B cell (primary cell): ENCODE measurements around the gene KYNU. TPM values are rescaled to one million over a fixed set of nuclear protein-coding genes. Genes with fewer than 3 reads are reported as not detected.

Experiments
- ATAC-seq: fragments of 200-7000 bp; cut with Tn5 transposase; one replicate; pipeline ENCODE4 v1.10.0; 2021; ENCODE audit warnings: low read depth, mild to moderate bottlenecking, moderate number of reproducible peaks, moderate library complexity
- CTCF ChIA-PET: fragments of 350-600 bp; sonication (Branson Sonifier 250); formaldehyde crosslinking; loops from one replicate; lab custom pipeline; 2021; ENCODE audit warnings: antibody characterized with exemption, inconsistent platforms; lab: Charles Lee
- POLR2A ChIA-PET: fragments of 350-600 bp; sonication (Branson Sonifier 250); formaldehyde crosslinking; loops from one replicate; lab custom pipeline; 2021; ENCODE audit warnings: antibody characterized with exemption; lab: Charles Lee
- DNase-seq: peaks from one replicate; pipeline ENCODE4 v3.0.0; 2013
- H2AFZ ChIP-seq: 2 replicates; pipeline ENCODE4 v1.6.1; 2012; ENCODE audit warnings: mild to moderate bottlenecking, low read depth, low read length; ENCODE audit not compliant: insufficient read depth, poor library complexity, severe bottlenecking
- H3K27ac ChIP-seq, 2 donors: 1 replicate in 1 of 2; 2 replicates in 1 of 2; pipeline ENCODE4 v1.5.1; 2012 to 2013; ENCODE audit warnings: low read length in 2 of 2, mild to moderate bottlenecking in 2 of 2, moderate library complexity in 1 of 2
- H3K27me3 ChIP-seq, 4 experiments: fragments of 200-600 bp in 1 of 4; sonication (generic) in 1 of 4; replicated peaks in 1 of 4; 1 replicate in 2 of 4; 2 replicates in 2 of 4; pipeline versions ENCODE4 v1.6.1 to v1.7.0; 2013 to 2016; ENCODE audit warnings: low read length in 3 of 4, mild to moderate bottlenecking in 2 of 4, mixed read lengths in 1 of 4, moderate library complexity in 1 of 4; ENCODE audit not compliant: insufficient read depth in 4 of 4, control insufficient read depth in 3 of 4; ENCODE audit errors: control extremely low read depth in 1 of 4
- H3K36me3 ChIP-seq, 2 experiments: replicated peaks in 1 of 2; 1 replicate in 1 of 2; 2 replicates in 1 of 2; pipeline versions ENCODE4 v1.6.1 to v1.7.1; 2013; ENCODE audit warnings: low read length in 1 of 2; ENCODE audit not compliant: insufficient read depth in 2 of 2, control insufficient read depth in 1 of 2; ENCODE audit errors: control extremely low read depth in 1 of 2, extremely low read depth in 1 of 2
- H3K4me1 ChIP-seq, 2 donors: fragments of 200-600 bp in 1 of 2; sonication (generic) in 1 of 2; 1 replicate in 1 of 2; 2 replicates in 1 of 2; pipeline versions ENCODE4 v1.5.1 to v1.6.1; 2013 to 2017; ENCODE audit warnings: low read length in 2 of 2; ENCODE audit not compliant: control insufficient read depth in 2 of 2, insufficient read depth in 2 of 2
- H3K4me2 ChIP-seq: replicated peaks from 2 replicates; pipeline ENCODE3; 2012; ENCODE audit warnings: mild to moderate bottlenecking, low read depth, low read length; ENCODE audit not compliant: poor library complexity, severe bottlenecking
- H3K4me3 ChIP-seq, 5 experiments: fragments of 200-600 bp in 1 of 5; sonication (generic) in 1 of 5; 1 replicate in 3 of 5; 2 replicates in 2 of 5; pipeline versions ENCODE4 v1.5.1 to v1.7.0; 2011 to 2016; ENCODE audit warnings: low read length in 4 of 5, mild to moderate bottlenecking in 4 of 5, low read depth in 2 of 5, control low read depth in 1 of 5, moderate library complexity in 1 of 5; ENCODE audit not compliant: insufficient read depth in 1 of 5; ENCODE audit errors: control extremely low read depth in 1 of 5, extremely low read depth in 1 of 5
- H3K79me2 ChIP-seq: fragments of 200-600 bp; sonication (generic); one replicate; pipeline ENCODE4 v1.6.0; 2016; ENCODE audit warnings: low read length; ENCODE audit not compliant: control insufficient read depth, insufficient read depth
- H3K9ac ChIP-seq: fragments of 200-600 bp; sonication (generic); 2 replicates; pipeline ENCODE4 v1.6.1; 2017; ENCODE audit warnings: mild to moderate bottlenecking, low read length, moderate library complexity
- H3K9me3 ChIP-seq, 3 donors: one replicate each; pipeline versions ENCODE4 v1.6.1 to v1.7.1; 2013; ENCODE audit warnings: low read length in 2 of 3; ENCODE audit not compliant: control insufficient read depth in 2 of 3, insufficient read depth in 1 of 3; ENCODE audit errors: control extremely low read depth in 1 of 3
- H4K20me1 ChIP-seq: 2 replicates; pipeline ENCODE4 v1.6.0; 2012; ENCODE audit warnings: mild to moderate bottlenecking, low read length; ENCODE audit not compliant: insufficient read depth, control insufficient read depth, poor library complexity, severe bottlenecking
- H3K27ac Mint-ChIP-seq: one replicate; pipeline ENCODE4 v1.8.0; 2021; ENCODE audit warnings: mixed read lengths
- H3K27me3 Mint-ChIP-seq: one replicate; pipeline ENCODE4 v1.8.0; 2021; ENCODE audit warnings: mixed read lengths
- H3K4me1 Mint-ChIP-seq: one replicate; pipeline ENCODE4 v1.8.0; 2021; ENCODE audit warnings: mixed read lengths
- H3K4me3 Mint-ChIP-seq: one replicate; pipeline ENCODE4 v1.8.0; 2021; ENCODE audit warnings: mixed read lengths
- H3K9me3 Mint-ChIP-seq: one replicate; pipeline ENCODE4 v1.8.0; 2022; ENCODE audit warnings: mixed read lengths; ENCODE audit not compliant: insufficient read depth
- CTCF ChIP-seq: fragments of 200-600 bp; IDR thresholded peaks from one replicate; pipeline ENCODE4 v1.8.0; 2022; ENCODE audit warnings: antibody characterized with exemption, mild to moderate bottlenecking
- EZH2 ChIP-seq: IDR thresholded peaks from 2 replicates; pipeline ENCODE4 v1.6.1; 2012; ENCODE audit warnings: borderline replicate concordance, low read depth, mild to moderate bottlenecking, moderate library complexity, low read length; ENCODE audit not compliant: insufficient read depth, poor library complexity, severe bottlenecking
- WGBS: methylation state at CpG from one replicate; pipeline ENCODE4 v1.1.5; 2013; ENCODE audit warnings: missing lambda C conversion rate; ENCODE audit not compliant: insufficient coverage; 5-methylcytosine and 5-hydroxymethylcytosine counted together
- intact Hi-C: fragments of 100-400 bp; cut with micrococcal nuclease; formaldehyde crosslinking; loops from one replicate; pipeline ENCODE4 v1.10.0; 2022
- polyA plus RNA-seq: library from polyadenylated mRNA; depleted of rRNA; stranded (reverse); fragments of >200 nt; gene quantifications from 2 replicates; pipeline ENCODE4 v1.2.3, GENCODE V29; 2012
- total RNA-seq, 2 donors: library from RNA; stranded (reverse); fragments of 120-200 nt in 1 of 2; gene quantifications; 1 replicate in 1 of 2; 2 replicates in 1 of 2; pipeline versions ENCODE4 v1.2.3 to v1.2.4, GENCODE V29; 2013 to 2022

KYNU gene
- total and polyA plus RNA-seq, 2 donors (not counting 1 experiment from before 2014, with no cell fraction given), result 14.5 to 46.2 TPM

GRCh38 chr2:142935563-142936089, 58.2 kb downstream of the KYNU start:
- DNase-seq (no peak), ATAC-seq (no peak)
- peaks cover 54% of the 10 kb centered on the region for H4K20me1 ChIP-seq
- Mint-ChIP-seq H3K9me3 (no peaks in the 10 kb centered on the region), H3K27me3 (no peaks in the 10 kb centered on the region), H3K4me3 (no peak overlapping the region), H3K27ac (no peak overlapping the region), H3K4me1 (peaks cover 19% of the 10 kb centered on the region)
- no peak overlapping the region for H3K27ac ChIP-seq
- no peaks in the 10 kb centered on the region for H3K27me3 ChIP-seq
- intact Hi-C loops, result no loop called here
- POLR2A ChIA-PET, result no interaction called here
- CTCF ChIA-PET, result no interaction called here
- peaks cover 33% of the 10 kb centered on the region for H3K79me2 ChIP-seq
- no peak overlapping the region for H3K4me3 ChIP-seq
- no peaks in the 10 kb centered on the region for H3K9me3 ChIP-seq
- WGBS, result 98% methylated on average over 9 of the region's 10 CpGs
- H3K4me1 ChIP-seq, result no peaks in the 10 kb centered on the region
- H3K36me3 ChIP-seq, result peaks cover 0 to 21% of the 10 kb centered on the region in 2 experiments
- H2AFZ ChIP-seq, result no peak overlapping the region
- H3K4me2 ChIP-seq, result no peak overlapping the region
- no peak for TF ChIP-seq EZH2
- no peak for TF ChIP-seq CTCF
- H3K9ac ChIP-seq, result no peak overlapping the region

GRCh38 chr2:142936629-142937028, 59.2 kb downstream of the KYNU start:
- no peaks in the 10 kb centered on the region for H3K9me3 Mint-ChIP-seq
- TF ChIP-seq CTCF (no peak), EZH2 (no peak)
- H3K27ac Mint-ChIP-seq, result no peak overlapping the region

More at GRCh38 chr2:142936629-142937028, 59.2 kb downstream of the KYNU start:
- H3K27me3 ChIP-seq, result no peaks in the 10 kb centered on the region
- ATAC-seq (no peak), DNase-seq (no peak)
- 93% methylated on average over 7 of the region's 7 CpGs for WGBS
- ChIA-PET CTCF (no interaction called here), POLR2A (no interaction called here)
- H3K9me3 ChIP-seq, result no peaks in the 10 kb centered on the region
- H3K79me2 ChIP-seq, result peaks cover 34% of the 10 kb centered on the region
- H3K9ac ChIP-seq, result no peak overlapping the region
- intact Hi-C loops, result no loop called here
- H4K20me1 ChIP-seq, result peaks cover 56% of the 10 kb centered on the region
- Mint-ChIP-seq H3K4me3 (no peak overlapping the region), H3K27me3 (no peaks in the 10 kb centered on the region), H3K4me1 (peaks cover 22% of the 10 kb centered on the region)
- H2AFZ ChIP-seq, result no peak overlapping the region
- no peak overlapping the region for H3K4me3 ChIP-seq
- H3K4me1 ChIP-seq, result no peaks in the 10 kb centered on the region
- H3K4me2 ChIP-seq, result no peak overlapping the region
- H3K27ac ChIP-seq, result no peak overlapping the region
- peaks cover 0 to 16% of the 10 kb centered on the region in 2 experiments for H3K36me3 ChIP-seq
